PFSK-1 (cell line): ENCODE measurements around the gene SUGP2.

Experiments used
- FOXP2 ChIP-seq: optimal IDR thresholded peaks from 2 replicates; pipeline ENCODE3; 2011; ENCODE audit warnings: borderline replicate concordance, control low read depth, inconsistent platforms; ENCODE audit not compliant: insufficient read depth; ENCODE audit errors: extremely low read length, extremely low read depth
- POLR2AphosphoS5 ChIP-seq: IDR thresholded peaks from 2 replicates; pipeline ENCODE4 v1.6.1; 2012; ENCODE audit warnings: low read depth, mild to moderate bottlenecking, control low read depth, low read length, moderate library complexity
- REST ChIP-seq, 2 experiments: IDR thresholded peaks; 2 replicates each; pipeline versions ENCODE4 v1.6.1 to v1.8.0; 2011 to 2012; ENCODE audit warnings: low read depth in 2 of 2, low read length in 2 of 2, control low read depth in 1 of 2, inconsistent platforms in 1 of 2, mild to moderate bottlenecking in 1 of 2, moderate library complexity in 1 of 2; ENCODE audit not compliant: insufficient read depth in 1 of 2
- SIN3A ChIP-seq: IDR thresholded peaks from 2 replicates; pipeline ENCODE4 v1.6.1; 2012; ENCODE audit warnings: mild to moderate bottlenecking, low read length, moderate library complexity, borderline replicate concordance; ENCODE audit not compliant: insufficient read depth
- TAF1 ChIP-seq: IDR thresholded peaks from 2 replicates; pipeline ENCODE4 v1.6.1; 2012; ENCODE audit warnings: low read length, control low read depth, borderline replicate concordance; ENCODE audit not compliant: insufficient read depth

SUGP2 gene

GRCh38 chr19:18951721-18952281 is 81.5 kb downstream of the SUGP2 start:
- TF ChIP-seq REST (IDR thresholded peaks at IDR 0.05; ENCODE audit: insufficient read depth in 1 of 2, low read depth in 2 of 2, low read length in 2 of 2) (no peak), SIN3A (no peak), TAF1 (no peak), POLR2AphosphoS5 (no peak)

- TF ChIP-seq SIN3A: no peak
- TF ChIP-seq REST (IDR thresholded peaks at IDR 0.05; ENCODE audit: insufficient read depth in 1 of 2, low read depth in 2 of 2, low read length in 2 of 2): no peak
- TF ChIP-seq FOXP2: no peak
- TF ChIP-seq POLR2AphosphoS5: no peak
- no peak for TF ChIP-seq TAF1
Observed at GRCh38 chr19:18949858-18950257, 83.5 kb downstream of the SUGP2 start.

GRCh38 chr19:18948976-18949356 is 84.4 kb downstream of the SUGP2 start:
- TF ChIP-seq REST (IDR thresholded peaks at IDR 0.05; ENCODE audit: insufficient read depth in 1 of 2, low read depth in 2 of 2, low read length in 2 of 2) (no peak), SIN3A (no peak), FOXP2 (no peak), POLR2AphosphoS5 (no peak), TAF1 (no peak)

GRCh38 chr19:18948075-18948975 is 85.0 kb downstream of the SUGP2 start:
- TF ChIP-seq POLR2AphosphoS5 (no peak), TAF1 (no peak), SIN3A (no peak), REST (IDR thresholded peaks at IDR 0.05; ENCODE audit: insufficient read depth in 1 of 2, low read depth in 2 of 2, low read length in 2 of 2) (no peak), FOXP2 (no peak)
